Fibroblast of lung (primary cell): ENCODE measurements around the gene AMIGO1. TPM values are rescaled to one million over a fixed set of nuclear protein-coding genes. Genes with fewer than 3 reads are reported as not detected.

ENCODE experiments used
- DNase-seq, 2 donors: peaks; one replicate each; pipeline versions ENCODE4 v3.0.0 to v3.0.0-alpha.2; 2010; ENCODE audit warnings: low read depth in 2 of 2
- H2AFZ ChIP-seq: 2 replicates; pipeline ENCODE4 v1.5.1; 2012; ENCODE audit warnings: low read length, control low read depth, inconsistent platforms
- H3K27ac ChIP-seq: 2 replicates; pipeline ENCODE4 v1.5.1; 2011; ENCODE audit warnings: low read length, control low read depth; ENCODE audit not compliant: insufficient read depth
- H3K27me3 ChIP-seq: 2 replicates; pipeline ENCODE4 v1.5.1; 2011; ENCODE audit warnings: mild to moderate bottlenecking, low read length; ENCODE audit not compliant: control insufficient read depth, insufficient read depth
- H3K36me3 ChIP-seq: 2 replicates; pipeline ENCODE4 v1.5.1; 2011; ENCODE audit warnings: low read length; ENCODE audit not compliant: control insufficient read depth, insufficient read depth
- H3K4me1 ChIP-seq: 2 replicates; pipeline ENCODE4 v1.5.1; 2011; ENCODE audit warnings: low read length; ENCODE audit not compliant: control insufficient read depth, insufficient read depth; ENCODE audit errors: extremely low read depth
- H3K4me2 ChIP-seq: 2 replicates; pipeline ENCODE4 v1.5.1; 2011; ENCODE audit warnings: low read length, control low read depth; ENCODE audit not compliant: insufficient read depth; ENCODE audit errors: extremely low read depth
- H3K4me3 ChIP-seq, 4 experiments: fragments of 200-600 bp in 1 of 4; sonication (generic) in 1 of 4; replicated peaks in 1 of 4; 2 replicates each; pipeline ENCODE4 v1.5.1; 2011 to 2016; ENCODE audit warnings: low read length in 4 of 4, low read depth in 3 of 4, mild to moderate bottlenecking in 3 of 4, control low read depth in 2 of 4, inconsistent platforms in 1 of 4, mixed read lengths in 1 of 4; ENCODE audit not compliant: insufficient read depth in 1 of 4; ENCODE audit errors: control extremely low read depth in 1 of 4
- H3K79me2 ChIP-seq: 2 replicates; pipeline ENCODE4 v1.5.1; 2012; ENCODE audit warnings: mild to moderate bottlenecking, low read length, inconsistent platforms; ENCODE audit not compliant: control insufficient read depth, insufficient read depth
- H3K9ac ChIP-seq: 2 replicates; pipeline ENCODE4 v1.5.1; 2011; ENCODE audit warnings: mild to moderate bottlenecking, low read length, control low read depth; ENCODE audit not compliant: insufficient read depth
- H3K9me3 ChIP-seq: 2 replicates; pipeline ENCODE4 v1.5.1; 2012; ENCODE audit warnings: low read depth, low read length; ENCODE audit not compliant: control insufficient read depth, insufficient read depth
- H4K20me1 ChIP-seq: 2 replicates; pipeline ENCODE4 v1.5.1; 2011; ENCODE audit warnings: low read length; ENCODE audit not compliant: control insufficient read depth, insufficient read depth; ENCODE audit errors: extremely low read depth
- EZH2 ChIP-seq: IDR thresholded peaks from 2 replicates; pipeline ENCODE4 v1.5.1; 2012; ENCODE audit warnings: low read length, control low read depth, mild to moderate bottlenecking; ENCODE audit errors: missing control alignments
- polyA plus RNA-seq, 2 donors: library from polyadenylated mRNA; depleted of rRNA in 1 of 2; stranded (reverse) in 1 of 2; unstranded in 1 of 2; fragments of >200 nt; gene quantifications; 2 replicates each; pipeline ENCODE4 v1.2.1, GENCODE V29; 2011 to 2012; ENCODE audit warnings: missing spikeins in 1 of 2
- total RNA-seq: library from RNA; depleted of rRNA; stranded (reverse); fragments of >200 nt; gene quantifications from 2 replicates; pipeline ENCODE4 v1.2.1, GENCODE V29; 2014
- TF ChIP-seq, protein P1 (sequence below), 2 donors: IDR thresholded peaks in 1 of 2; conservative IDR thresholded peaks in 1 of 2; 1 replicate in 1 of 2; 2 replicates in 1 of 2; pipeline ENCODE4 v1.5.1; 2011 to 2012; ENCODE audit warnings: low read length in 2 of 2, control low read depth in 1 of 2, inconsistent platforms in 1 of 2, low read depth in 1 of 2, mild to moderate bottlenecking in 1 of 2

AMIGO1 gene
- total and polyA plus RNA-seq, 2 donors (not counting 1 experiment from before 2014, with no cell fraction given): 0.57 to 2.5 TPM

- Histone ChIP-seq H4K20me1 (peaks cover 2% of the 10 kb centered on the region), H3K27ac (peak overlapping the region; percentile 73), H3K79me2 (peaks cover 39% of the 10 kb centered on the region), H3K4me2 (peak overlapping the region; percentile 90), H2AFZ (peak overlapping the region; percentile 74), H3K27me3 (peaks cover 3% of the 10 kb centered on the region), H3K9me3 (no peaks in the 10 kb centered on the region), H3K9ac (no peak overlapping the region), H3K4me1 (peaks cover 5% of the 10 kb centered on the region), H3K36me3 (no peaks in the 10 kb centered on the region), H3K4me3 (peak overlapping the region in 2 of 4 experiments; percentile 92 to 94)
- peak; percentile 75 to 90 for DNase-seq
- no peak for TF ChIP-seq EZH2
- TF ChIP-seq, protein P1, sequence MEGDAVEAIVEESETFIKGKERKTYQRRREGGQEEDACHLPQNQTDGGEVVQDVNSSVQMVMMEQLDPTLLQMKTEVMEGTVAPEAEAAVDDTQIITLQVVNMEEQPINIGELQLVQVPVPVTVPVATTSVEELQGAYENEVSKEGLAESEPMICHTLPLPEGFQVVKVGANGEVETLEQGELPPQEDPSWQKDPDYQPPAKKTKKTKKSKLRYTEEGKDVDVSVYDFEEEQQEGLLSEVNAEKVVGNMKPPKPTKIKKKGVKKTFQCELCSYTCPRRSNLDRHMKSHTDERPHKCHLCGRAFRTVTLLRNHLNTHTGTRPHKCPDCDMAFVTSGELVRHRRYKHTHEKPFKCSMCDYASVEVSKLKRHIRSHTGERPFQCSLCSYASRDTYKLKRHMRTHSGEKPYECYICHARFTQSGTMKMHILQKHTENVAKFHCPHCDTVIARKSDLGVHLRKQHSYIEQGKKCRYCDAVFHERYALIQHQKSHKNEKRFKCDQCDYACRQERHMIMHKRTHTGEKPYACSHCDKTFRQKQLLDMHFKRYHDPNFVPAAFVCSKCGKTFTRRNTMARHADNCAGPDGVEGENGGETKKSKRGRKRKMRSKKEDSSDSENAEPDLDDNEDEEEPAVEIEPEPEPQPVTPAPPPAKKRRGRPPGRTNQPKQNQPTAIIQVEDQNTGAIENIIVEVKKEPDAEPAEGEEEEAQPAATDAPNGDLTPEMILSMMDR (conservative IDR thresholded peaks at IDR 0.05 in 1 of 2, IDR thresholded peaks at IDR 0.05 in 1 of 2; ENCODE audit: low read depth in 1 of 2, low read length in 2 of 2): peak; percentile 82 to 83
Observed at GRCh38 chr1:109546311-109547109, 37.0 kb upstream of the AMIGO1 start.

DNA sequence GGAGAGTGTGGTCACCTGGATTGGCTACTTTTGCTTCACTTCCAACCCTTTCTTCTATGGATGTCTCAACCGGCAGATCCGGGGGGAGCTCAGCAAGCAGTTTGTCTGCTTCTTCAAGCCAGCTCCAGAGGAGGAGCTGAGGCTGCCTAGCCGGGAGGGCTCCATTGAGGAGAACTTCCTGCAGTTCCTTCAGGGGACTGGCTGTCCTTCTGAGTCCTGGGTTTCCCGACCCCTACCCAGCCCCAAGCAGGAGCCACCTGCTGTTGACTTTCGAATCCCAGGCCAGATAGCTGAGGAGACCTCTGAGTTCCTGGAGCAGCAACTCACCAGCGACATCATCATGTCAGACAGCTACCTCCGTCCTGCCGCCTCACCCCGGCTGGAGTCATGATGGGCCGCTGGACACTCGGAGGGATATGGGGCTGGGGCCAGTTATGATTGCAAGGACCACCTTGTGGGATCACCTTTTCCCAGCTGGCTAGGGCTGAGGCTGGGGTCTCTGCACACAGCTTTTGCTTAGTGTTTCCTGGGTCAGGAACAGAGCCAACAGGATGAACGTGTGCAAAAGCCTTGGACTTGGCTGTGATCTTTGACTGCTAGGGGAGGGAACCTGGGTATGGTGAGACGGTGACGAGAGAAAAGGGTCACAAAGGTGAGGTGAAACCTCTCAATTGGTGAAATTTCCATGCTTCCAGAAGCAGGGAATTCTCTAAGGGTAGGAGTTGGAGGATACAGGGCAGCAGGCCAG is 34.6 kb upstream of the AMIGO1 start:
- no peak for TF ChIP-seq EZH2
- TF ChIP-seq, protein P1 (conservative IDR thresholded peaks at IDR 0.05 in 1 of 2, IDR thresholded peaks at IDR 0.05 in 1 of 2; ENCODE audit: low read depth in 1 of 2, low read length in 2 of 2): no peak

GRCh38 chr1:109543283-109543987 is 33.9 kb upstream of the AMIGO1 start:
- Histone ChIP-seq H2AFZ (no peak overlapping the region), H4K20me1 (no peaks in the 10 kb centered on the region), H3K27ac (no peak overlapping the region), H3K4me3 (no peak overlapping the region), H3K36me3 (no peaks in the 10 kb centered on the region), H3K4me1 (peaks cover 5% of the 10 kb centered on the region), H3K9ac (no peak overlapping the region), H3K4me2 (no peak overlapping the region), H3K9me3 (no peaks in the 10 kb centered on the region), H3K27me3 (peaks cover 30% of the 10 kb centered on the region), H3K79me2 (peaks cover 9% of the 10 kb centered on the region)
- DNase-seq: no peak
- TF ChIP-seq, protein P1 (conservative IDR thresholded peaks at IDR 0.05 in 1 of 2, IDR thresholded peaks at IDR 0.05 in 1 of 2; ENCODE audit: low read depth in 1 of 2, low read length in 2 of 2): no peak
- no peak for TF ChIP-seq EZH2

More for the DNA sequence above, 34.6 kb upstream of the AMIGO1 start:
- no peak overlapping the region for H3K4me2 ChIP-seq
- no peak overlapping the region for H3K4me3 ChIP-seq
- no peaks in the 10 kb centered on the region for H3K36me3 ChIP-seq
- peaks cover 16% of the 10 kb centered on the region for H3K79me2 ChIP-seq
- peaks cover 24% of the 10 kb centered on the region for H3K27me3 ChIP-seq
- H3K27ac ChIP-seq: no peak overlapping the region
- H2AFZ ChIP-seq: no peak overlapping the region
- H3K4me1 ChIP-seq: peaks cover 5% of the 10 kb centered on the region
- no peak for DNase-seq
- no peaks in the 10 kb centered on the region for H3K9me3 ChIP-seq
- H3K9ac ChIP-seq: no peak overlapping the region
- H4K20me1 ChIP-seq: no peaks in the 10 kb centered on the region
